ENCODE results near the gene STT3A.

The STT3A gene

GRCh38 chr11:125670172-125670571, 77.5 kb downstream of the STT3A start:
- no peak for DNase-seq

- no peak for DNase-seq
These were observed 78.9 kb downstream of the STT3A start for GRCh38 chr11:125671561-125671960.
